ENCODE results near the gene TTC13.

GRCh38 chr1:230891413-230891812 is 87.2 kb downstream of the TTC13 start:
- TF ChIP-seq CTCF (IDR thresholded peaks at IDR 0.05) (no peak), EP300 (IDR thresholded peaks at IDR 0.05) (no peak), POLR2AphosphoS5 (IDR thresholded peaks at IDR 0.05) (no peak)

All from sigmoid colon (tissue), 4 donors.